Parathyroid adenoma (tissue), 2 donors: ENCODE results near the gene FTCDNL1.

Experiments
- H2AFZ ChIP-seq: fragments of 300-600 bp; sonication (generic); one replicate; pipeline ENCODE4 v1.7.0; 2017; ENCODE audit warnings: antibody characterized with exemption, mild to moderate bottlenecking
- H3K27ac ChIP-seq: fragments of 300-600 bp; sonication (generic); one replicate; pipeline ENCODE4 v1.7.0; 2017
- H3K27me3 ChIP-seq: fragments of 300-600 bp; sonication (generic); one replicate; pipeline ENCODE4 v1.7.0; 2017; ENCODE audit warnings: low read length; ENCODE audit not compliant: control insufficient read depth, insufficient read depth
- H3K36me3 ChIP-seq: fragments of 300-600 bp; sonication (generic); one replicate; pipeline ENCODE4 v1.7.0; 2017; ENCODE audit warnings: low read length; ENCODE audit not compliant: control insufficient read depth, insufficient read depth
- H3K4me1 ChIP-seq: fragments of 300-600 bp; sonication (generic); one replicate; pipeline ENCODE4 v1.7.0; 2017; ENCODE audit warnings: control low read depth
- H3K4me2 ChIP-seq: fragments of 300-600 bp; sonication (generic); one replicate; pipeline ENCODE4 v1.7.0; 2017; ENCODE audit warnings: low read length
- H3K4me3 ChIP-seq: fragments of 300-600 bp; sonication (generic); one replicate; pipeline ENCODE4 v1.7.0; 2017; ENCODE audit warnings: low read depth, low read length
- H3K79me2 ChIP-seq: fragments of 300-600 bp; sonication (generic); one replicate; pipeline ENCODE4 v1.7.0; 2017; ENCODE audit warnings: control low read depth
- H3K9ac ChIP-seq: fragments of 300-600 bp; sonication (generic); one replicate; pipeline ENCODE4 v1.7.0; 2017; ENCODE audit warnings: mild to moderate bottlenecking
- H3K9me3 ChIP-seq: fragments of 300-600 bp; sonication (generic); one replicate; pipeline ENCODE4 v1.7.0; 2017; ENCODE audit warnings: low read length; ENCODE audit not compliant: control insufficient read depth
- CTCF ChIP-seq: fragments of 300-600 bp; sonication (generic); IDR thresholded peaks from one replicate; pipeline ENCODE4 v1.7.0; 2017; ENCODE audit warnings: antibody characterized with exemption, mild to moderate bottlenecking
- donor health status: primary hyperparathyroidism.

Gene FTCDNL1

GRCh38 chr2:199869227-199869541, 18.2 kb upstream of the FTCDNL1 start:
- no peak overlapping the region for H3K9ac ChIP-seq
- H3K79me2 ChIP-seq, result no peaks in the 10 kb centered on the region
- H3K4me2 ChIP-seq, result no peak overlapping the region
- H3K9me3 ChIP-seq, result no peaks in the 10 kb centered on the region
- no peak overlapping the region for H3K27ac ChIP-seq
- H3K27me3 ChIP-seq, result no peaks in the 10 kb centered on the region
- H2AFZ ChIP-seq, result no peak overlapping the region
- no peak for TF ChIP-seq CTCF
- H3K4me3 ChIP-seq, result no peak overlapping the region
- no peaks in the 10 kb centered on the region for H3K36me3 ChIP-seq
- H3K4me1 ChIP-seq, result no peaks in the 10 kb centered on the region

GRCh38 chr2:199868431-199869226, 17.6 kb upstream of the FTCDNL1 start:
- Histone ChIP-seq H3K9me3 (no peaks in the 10 kb centered on the region), H3K4me1 (no peaks in the 10 kb centered on the region), H3K36me3 (no peaks in the 10 kb centered on the region), H3K4me3 (no peak overlapping the region), H3K79me2 (no peaks in the 10 kb centered on the region), H3K27me3 (no peaks in the 10 kb centered on the region), H3K4me2 (no peak overlapping the region), H3K9ac (no peak overlapping the region), H2AFZ (no peak overlapping the region), H3K27ac (no peak overlapping the region)
- TF ChIP-seq CTCF, result no peak

DNA sequence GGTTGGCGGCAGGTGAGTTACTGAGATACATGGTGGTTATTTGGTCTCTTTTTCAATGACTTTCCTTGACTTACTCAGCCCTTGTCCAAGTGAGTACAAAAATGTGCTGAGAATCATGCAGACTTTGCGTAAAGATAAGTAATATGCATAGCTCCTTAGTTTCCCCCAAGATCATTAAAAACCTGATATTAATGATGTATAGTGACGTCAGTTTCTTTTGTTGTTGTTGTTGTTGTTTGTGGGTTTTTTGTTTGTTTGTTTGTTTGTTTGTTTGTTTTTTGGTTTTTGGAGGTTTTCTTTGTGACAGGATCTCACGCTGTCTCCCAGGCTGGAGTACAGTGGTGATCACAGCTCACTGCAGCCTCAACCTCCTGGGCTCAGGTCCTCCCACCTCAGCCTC, 14.9 kb upstream of the FTCDNL1 start:
- H2AFZ ChIP-seq, result no peak overlapping the region
- H3K4me2 ChIP-seq, result no peak overlapping the region
- H3K79me2 ChIP-seq, result no peaks in the 10 kb centered on the region
- H3K9ac ChIP-seq, result no peak overlapping the region
- no peak overlapping the region for H3K4me3 ChIP-seq
- no peak overlapping the region for H3K27ac ChIP-seq
- no peaks in the 10 kb centered on the region for H3K36me3 ChIP-seq
- TF ChIP-seq CTCF, result no peak
- H3K4me1 ChIP-seq, result no peaks in the 10 kb centered on the region
- H3K9me3 ChIP-seq, result no peaks in the 10 kb centered on the region
- H3K27me3 ChIP-seq, result no peaks in the 10 kb centered on the region

DNA sequence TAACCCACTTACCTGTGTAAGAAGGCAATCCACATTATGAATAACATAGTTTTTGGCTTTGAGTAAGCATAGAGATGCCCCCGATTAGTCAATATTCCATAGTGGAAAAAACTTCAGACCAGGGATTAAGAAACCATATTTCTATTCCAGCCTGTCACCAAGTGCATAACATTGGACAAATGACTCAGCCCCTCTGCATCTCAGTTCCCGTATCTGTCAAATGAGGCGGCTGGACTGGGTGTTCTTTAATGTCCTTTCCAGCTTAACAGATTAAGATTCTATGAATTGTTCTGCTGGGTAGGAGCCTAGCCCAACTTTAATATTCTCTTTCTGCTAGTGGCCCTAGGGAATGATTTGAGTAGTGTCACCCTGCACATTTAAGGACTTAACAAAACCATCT, 11.8 kb upstream of the FTCDNL1 start:
- no peaks in the 10 kb centered on the region for H3K9me3 ChIP-seq
- TF ChIP-seq CTCF, result no peak
- H3K79me2 ChIP-seq, result no peaks in the 10 kb centered on the region
- H3K4me1 ChIP-seq, result no peaks in the 10 kb centered on the region
- H3K27me3 ChIP-seq, result no peaks in the 10 kb centered on the region
- H3K36me3 ChIP-seq, result no peaks in the 10 kb centered on the region
- no peak overlapping the region for H3K4me3 ChIP-seq
- no peak overlapping the region for H2AFZ ChIP-seq
- H3K27ac ChIP-seq, result no peak overlapping the region
- no peak overlapping the region for H3K4me2 ChIP-seq
- H3K9ac ChIP-seq, result no peak overlapping the region

- Histone ChIP-seq H3K27me3 (no peaks in the 10 kb centered on the region), H3K4me1 (no peaks in the 10 kb centered on the region), H3K9me3 (no peaks in the 10 kb centered on the region), H2AFZ (no peak overlapping the region), H3K4me3 (no peak overlapping the region), H3K4me2 (no peak overlapping the region), H3K9ac (no peak overlapping the region), H3K36me3 (no peaks in the 10 kb centered on the region), H3K79me2 (no peaks in the 10 kb centered on the region), H3K27ac (no peak overlapping the region)
- TF ChIP-seq CTCF, result peak; percentile 64
Measured at GRCh38 chr2:199861132-199861774, 10.3 kb upstream of the FTCDNL1 start.
